GM19239 (cell line): ENCODE data around the gene SYTL5.
"Not testable (repeated sequence)": the region's sequence is repeated elsewhere in the genome, so short reads cannot be mapped to it uniquely, and the experiment has no call there.

Source experiments
- DNase-seq: peaks from one replicate; pipeline ENCODE4 v3.0.0; 2011; ENCODE audit warnings: low spot score; ENCODE audit not compliant: insufficient read length
- FAIRE-seq: peaks from 2 replicates; lab custom pipeline; 2011; peaks lifted over from hg19 to GRCh38; lab: Jason Lieb, UNC

SYTL5 gene

DNA sequence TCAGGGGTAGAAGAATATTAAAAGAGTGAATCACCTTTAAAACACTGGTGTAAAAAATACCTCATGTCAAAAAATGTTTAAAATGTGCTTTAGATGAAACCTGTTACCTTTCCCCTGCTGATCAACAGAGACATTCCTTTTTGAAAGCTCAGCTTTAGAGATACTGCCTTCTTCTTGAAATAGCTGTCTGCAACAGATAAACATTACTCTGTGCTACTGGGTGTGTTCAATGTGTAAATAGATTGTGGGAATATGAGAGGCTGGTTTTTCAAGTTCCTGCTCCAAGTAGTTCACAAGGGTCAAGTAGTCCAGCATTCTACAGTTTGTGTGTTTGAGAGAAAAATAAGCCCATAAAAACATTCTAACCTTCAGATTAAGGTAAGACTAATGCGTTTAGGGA is at the start of gene SYTL5:
TSS of gene SYTL5 (plus strand) at position 263 of the 400 bp plus-strand sequence. CDS start 27,337 bp downstream, outside the sequence.
- FAIRE-seq (no peak), DNase-seq (no peak)

DNA sequence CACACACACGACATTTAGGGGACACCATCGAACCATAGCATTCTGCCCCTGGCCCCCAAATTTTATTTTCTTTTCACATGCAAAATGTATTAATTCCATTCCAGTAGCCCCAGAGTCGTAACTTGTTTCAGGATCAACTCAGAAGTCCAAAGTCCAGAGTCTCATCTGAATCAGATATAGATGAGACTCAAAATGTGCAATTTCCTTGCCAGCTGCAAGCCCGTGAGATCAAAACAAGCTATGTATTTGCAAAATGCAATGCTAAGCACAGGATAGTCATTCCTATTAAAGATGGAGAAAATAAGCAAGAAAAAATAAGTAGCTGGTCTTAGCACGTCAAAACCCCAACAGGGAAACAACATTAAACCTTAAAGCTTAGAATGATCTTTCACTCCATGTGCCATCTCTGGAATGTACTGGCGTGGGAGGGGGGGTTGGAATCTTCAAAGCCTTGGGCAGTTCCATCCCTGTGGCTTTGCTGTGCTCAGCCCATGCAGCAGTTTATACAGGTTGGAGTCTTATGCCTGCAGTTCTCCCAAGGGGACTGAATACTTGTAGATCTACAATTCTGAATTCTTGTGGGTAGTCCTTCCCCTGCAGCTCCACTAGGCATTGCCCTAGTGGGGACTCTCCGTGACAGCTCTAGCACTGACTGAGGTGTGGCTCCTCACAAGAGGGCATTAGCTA is 47.7 kb upstream of the SYTL5 start:
- DNase-seq (no peak), FAIRE-seq (no peak)

GRCh38 chrX:37959212-37960021 is 46.9 kb upstream of the SYTL5 start:
- DNase-seq (no peak), FAIRE-seq (no peak)

- DNase-seq = no peak
These were observed 45.2 kb upstream of the SYTL5 start for GRCh38 chrX:37961118-37961517.

DNA sequence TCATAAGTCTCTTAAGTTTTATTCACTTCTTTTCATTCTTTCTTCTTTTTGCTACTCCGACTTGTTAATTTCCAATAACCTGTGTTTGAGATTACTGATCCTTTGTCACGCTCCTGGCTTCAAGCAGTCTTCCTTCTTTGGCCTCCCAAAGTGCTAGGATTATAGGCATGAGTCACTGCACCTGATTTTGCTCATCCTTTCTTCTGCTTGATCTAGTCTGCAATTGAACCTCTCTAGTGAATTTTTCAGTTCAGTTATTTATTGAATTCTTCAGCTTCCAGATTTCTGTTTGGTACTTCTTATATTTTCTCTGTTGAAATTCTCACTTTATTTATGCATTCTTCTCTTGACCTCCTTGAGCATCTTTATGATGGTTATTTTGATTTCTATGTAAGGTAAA is 38.6 kb upstream of the SYTL5 start:
- DNase-seq = no peak
- no peak for FAIRE-seq

More at GRCh38 chrX:37961118-37961517, 45.2 kb upstream of the SYTL5 start:
- no peak for FAIRE-seq

DNA sequence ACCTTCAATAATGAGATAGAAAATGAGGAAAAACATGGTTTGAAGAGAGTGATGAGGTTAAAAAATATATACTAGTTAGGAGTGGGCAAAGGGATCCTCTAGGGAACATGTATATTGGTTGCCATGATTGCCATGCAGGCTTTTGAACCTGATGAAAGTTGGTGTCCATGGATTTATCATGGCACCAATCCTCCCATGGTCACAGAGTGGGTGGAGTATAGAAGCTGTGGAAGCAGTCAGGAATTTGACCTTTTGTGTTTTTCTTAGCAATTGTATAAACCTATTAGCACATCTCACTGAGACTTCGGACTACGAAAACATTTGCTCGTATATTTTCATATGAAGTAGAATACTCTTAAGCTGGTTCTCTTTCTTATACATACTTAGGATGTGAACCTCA is 30.9 kb upstream of the SYTL5 start:
- no peak for DNase-seq

GRCh38 chrX:37976153-37976552 is 30.2 kb upstream of the SYTL5 start:
- FAIRE-seq (no peak), DNase-seq (no peak)

More for the DNA sequence above, 30.9 kb upstream of the SYTL5 start:
- FAIRE-seq = no peak

DNA sequence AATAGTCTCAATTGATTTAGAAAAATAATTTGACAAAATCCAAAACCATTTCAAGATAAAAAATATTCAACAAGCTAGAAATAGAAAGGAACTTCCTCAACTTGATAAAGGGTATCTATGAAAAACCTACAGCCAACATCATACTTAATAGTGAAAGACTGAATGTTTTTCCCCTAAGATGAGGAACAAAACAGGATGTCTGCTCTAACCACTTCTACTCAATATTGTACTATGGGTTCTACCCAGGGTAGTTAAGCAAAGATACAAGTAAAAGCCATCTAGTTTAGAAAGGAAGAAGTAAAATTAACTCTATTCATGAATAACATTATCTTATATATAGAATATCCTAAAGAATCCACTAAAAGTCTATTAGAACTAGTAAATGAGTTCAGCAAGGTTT is 21.5 kb upstream of the SYTL5 start:
- DNase-seq (no peak), FAIRE-seq (no peak)

- DNase-seq = no peak
- no peak for FAIRE-seq
These were observed 19.5 kb upstream of the SYTL5 start for GRCh38 chrX:37986893-37987292.

DNA sequence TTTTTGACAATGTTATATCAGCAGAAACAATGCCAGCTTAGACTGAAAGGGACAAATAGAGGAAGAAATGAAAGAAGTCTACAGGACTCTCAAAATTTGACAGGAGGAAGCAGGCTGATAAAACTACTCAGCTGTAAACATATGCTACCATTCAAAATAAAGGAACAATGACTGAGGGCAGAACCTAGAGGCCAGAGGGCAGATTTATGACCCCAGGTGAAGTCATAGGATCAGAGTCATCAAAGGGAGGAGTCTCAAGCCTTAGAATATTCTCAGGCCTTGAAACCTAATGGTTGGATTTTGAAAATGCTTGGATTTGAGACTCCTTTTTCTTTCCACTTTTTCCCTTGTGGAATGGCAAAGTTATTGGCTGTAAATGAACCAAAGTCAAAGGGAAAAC is 17.0 kb upstream of the SYTL5 start:
- DNase-seq (no peak), FAIRE-seq (no peak)

DNA sequence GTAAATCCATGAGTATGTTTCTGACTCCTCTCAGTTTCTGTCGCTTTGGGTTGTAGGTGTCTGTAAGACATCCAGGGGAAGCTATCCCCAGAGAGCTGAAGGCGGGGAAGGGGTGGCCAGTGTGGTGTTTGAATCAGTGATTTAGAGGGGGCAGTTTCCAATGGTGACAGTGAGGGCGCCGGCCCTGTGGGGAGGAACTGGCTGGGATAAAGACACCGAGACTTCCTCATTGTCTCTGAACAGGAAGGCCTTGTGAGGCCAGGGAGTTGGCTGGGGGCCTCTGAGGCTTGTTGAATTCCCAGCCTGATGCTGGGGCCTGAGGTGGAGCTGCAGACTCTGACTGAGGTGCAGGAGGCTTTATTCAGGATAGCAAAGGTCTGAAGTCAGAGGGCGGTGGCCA is 15.1 kb upstream of the SYTL5 start:
- DNase-seq, FAIRE-seq: not testable (repeated sequence)

DNA sequence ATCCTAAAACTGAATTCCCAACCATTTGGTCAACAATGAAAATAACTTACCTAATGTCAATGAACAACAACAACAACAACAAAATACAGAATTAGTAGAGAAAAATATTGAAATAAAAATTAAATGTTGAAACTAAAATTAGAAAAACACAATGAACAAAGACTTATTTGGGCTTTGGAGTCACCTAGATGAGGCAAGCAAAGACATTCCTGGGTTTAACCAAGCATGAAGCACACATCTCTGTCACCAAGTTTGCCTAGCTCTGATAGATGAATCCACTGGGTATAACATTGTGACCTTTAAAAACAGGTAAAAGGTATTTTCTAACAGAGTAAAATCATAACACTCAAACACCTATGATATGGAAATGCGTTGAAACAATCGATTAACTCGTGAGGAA is 13.2 kb upstream of the SYTL5 start:
- FAIRE-seq (no peak), DNase-seq (no peak)

DNA sequence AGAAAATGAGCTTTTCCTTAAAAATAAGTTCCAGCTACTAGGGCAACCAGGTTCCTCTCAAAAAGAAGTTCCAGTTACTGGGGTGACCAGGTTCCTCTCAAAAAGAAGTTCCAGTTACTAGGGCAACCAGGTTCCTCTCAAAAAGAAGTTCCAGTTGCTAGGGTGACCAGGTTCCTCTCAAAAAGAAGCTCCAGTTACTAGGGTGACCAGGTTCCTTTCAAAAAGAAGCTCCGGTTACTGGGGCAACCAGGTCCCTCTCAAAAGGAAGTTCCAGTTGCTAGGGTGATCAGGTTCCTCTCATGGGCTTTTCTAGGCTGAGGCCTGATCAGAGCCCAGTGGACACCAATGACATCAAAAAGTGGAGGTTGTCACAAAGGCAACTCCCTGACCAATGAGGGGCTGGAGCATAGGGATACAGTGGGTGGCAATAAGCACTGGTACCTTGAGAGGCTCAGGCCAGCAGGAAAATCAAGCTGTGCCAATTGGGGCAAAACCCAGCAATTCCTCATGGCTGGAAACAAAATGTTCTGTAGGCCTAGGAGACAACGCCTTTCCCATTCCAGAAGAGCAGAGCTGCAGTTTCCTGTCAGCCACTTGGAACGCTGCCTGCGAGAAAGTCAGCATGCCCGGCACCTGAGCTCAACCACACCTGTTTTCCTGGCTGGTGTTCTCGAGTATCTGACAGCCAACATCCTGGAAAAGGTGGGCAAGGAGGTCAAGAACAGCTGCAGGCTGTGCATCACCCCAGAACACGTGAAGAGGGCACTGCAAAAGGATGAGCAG is 12.3 kb upstream of the SYTL5 start:
- no peak for FAIRE-seq

GRCh38 chrX:37995428-37995827 is 10.9 kb upstream of the SYTL5 start:
- FAIRE-seq = no peak
- DNase-seq = no peak

More for the DNA sequence above, 12.3 kb upstream of the SYTL5 start:
- no peak for DNase-seq

- no peak for DNase-seq
- FAIRE-seq = no peak
These were observed 9.3 kb upstream of the SYTL5 start for GRCh38 chrX:37997096-37997495.

GRCh38 chrX:37998586-37999262 is 7.6 kb upstream of the SYTL5 start:
- no peak for DNase-seq
- FAIRE-seq = no peak

- DNase-seq (no peak), FAIRE-seq (no peak)
These were observed 5.6 kb upstream of the SYTL5 start for GRCh38 chrX:38000706-38001105.

DNA sequence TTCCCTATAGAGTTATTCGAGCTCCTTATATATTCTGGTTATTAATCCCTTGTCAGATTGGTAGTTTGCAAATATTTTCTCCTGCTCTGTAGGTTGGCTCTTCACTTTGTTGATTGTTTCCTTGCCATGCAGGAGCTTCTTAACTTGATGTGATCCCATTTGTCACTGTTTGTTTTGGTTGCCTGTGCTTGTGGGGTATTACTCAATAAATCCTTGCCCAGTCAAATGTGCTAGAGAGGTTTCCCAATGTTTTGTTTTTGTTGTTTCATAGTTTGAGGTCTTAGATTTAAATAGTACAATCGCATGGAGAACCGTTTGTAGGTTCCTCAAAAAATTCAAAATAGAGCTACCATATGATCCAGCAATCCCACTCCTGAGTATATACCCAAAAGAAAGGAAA is 2.3 kb upstream of the SYTL5 start:
- DNase-seq = no peak
- FAIRE-seq = no peak

GRCh38 chrX:38006778-38007177 is 425 bp downstream of the SYTL5 start:
- no peak for DNase-seq
- FAIRE-seq = no peak

DNA sequence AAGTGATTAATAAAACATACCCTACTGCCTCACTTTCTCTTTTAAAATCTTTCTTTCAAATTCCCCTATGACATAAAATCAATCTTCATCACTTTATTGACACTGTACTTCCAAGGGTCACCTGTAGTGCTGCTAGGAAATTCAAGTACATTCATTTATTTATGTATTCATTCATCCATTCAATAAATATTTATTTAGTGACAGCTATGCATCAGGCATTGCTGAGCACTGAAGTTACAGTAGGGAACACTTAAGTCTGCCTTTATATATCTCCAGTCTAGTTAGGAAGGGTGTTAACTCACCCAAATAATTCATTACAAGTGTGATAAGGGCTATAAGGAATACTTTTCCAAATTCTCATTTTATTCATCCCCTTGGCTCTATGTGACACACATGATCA is 2.3 kb downstream of the SYTL5 start:
- DNase-seq = no peak
- FAIRE-seq = no peak
